Activated CD8-positive, alpha-beta memory T cell treated with anti-CD3 and anti-CD28 coated beads, Interleukin-2, amount 50 U/mL, for 1 hour (primary cell): ENCODE results near the gene FKBP6.
"Not testable (repeated sequence)": the region's sequence is repeated elsewhere in the genome, so short reads cannot be mapped to it uniquely, and the experiment has no call there.

Source experiments
- DNase-seq: peaks from one replicate; pipeline ENCODE4 v3.0.0-alpha.2; 2020; ENCODE audit errors: extremely low read depth

FKBP6 gene

DNA sequence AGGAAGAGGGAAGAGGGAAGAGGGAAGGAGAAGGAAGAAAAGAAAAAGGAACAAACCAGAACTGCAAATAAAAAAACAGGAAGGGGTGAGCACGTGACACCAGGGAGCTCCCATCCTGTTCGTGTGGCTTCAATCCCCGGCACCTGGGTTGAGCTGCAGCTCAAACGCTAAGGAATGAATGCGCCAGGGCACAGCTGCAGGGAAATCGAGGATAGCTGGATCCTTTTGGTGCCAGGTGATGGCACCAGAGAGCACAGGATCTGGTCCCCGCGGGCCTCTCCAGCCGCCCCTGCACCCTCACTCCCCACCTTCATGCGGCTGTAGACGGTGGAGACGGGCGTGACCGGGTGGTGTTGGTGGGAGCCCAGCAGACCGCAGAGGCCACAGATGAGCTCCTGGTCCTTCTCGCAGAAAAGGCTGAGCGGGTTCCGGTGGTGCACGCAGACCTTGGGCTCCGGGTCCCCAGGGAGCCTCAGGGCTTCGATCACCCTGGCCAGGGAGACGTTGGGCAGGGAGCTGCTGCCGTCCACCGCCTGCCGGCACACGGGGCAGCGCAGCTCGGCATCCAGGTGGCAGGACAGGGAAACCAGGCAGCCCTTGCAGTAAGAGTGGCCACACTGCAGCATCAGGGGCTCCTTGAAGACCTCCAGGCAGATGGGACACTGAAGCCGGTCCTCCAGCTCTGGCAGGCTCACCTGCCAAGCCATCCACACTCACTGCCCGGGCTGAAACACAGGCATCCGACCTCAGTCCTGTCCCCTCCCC lies 3.7 kb upstream of the FKBP6 start:
- peak; percentile 4 for DNase-seq

DNA sequence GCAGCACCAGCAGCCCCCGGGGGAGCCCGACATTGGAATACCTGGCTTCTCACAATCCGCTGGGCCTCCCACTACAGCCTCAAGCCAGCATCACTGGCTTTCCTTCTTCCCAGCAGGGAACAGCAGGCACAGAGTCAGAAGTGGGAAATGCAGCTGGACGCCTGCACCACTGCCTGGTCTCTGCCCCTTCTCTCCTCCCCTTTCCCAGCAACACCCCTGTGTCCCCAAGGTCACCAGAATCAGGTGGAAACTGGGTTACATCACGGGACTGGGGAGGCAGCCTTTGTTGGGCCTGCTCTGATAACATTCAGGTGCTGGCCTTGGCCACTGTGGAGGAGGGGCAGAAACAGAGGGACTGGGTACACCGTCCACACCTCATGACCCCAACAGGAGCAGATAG lies 2.5 kb upstream of the FKBP6 start:
- not testable (repeated sequence) for DNase-seq

DNA sequence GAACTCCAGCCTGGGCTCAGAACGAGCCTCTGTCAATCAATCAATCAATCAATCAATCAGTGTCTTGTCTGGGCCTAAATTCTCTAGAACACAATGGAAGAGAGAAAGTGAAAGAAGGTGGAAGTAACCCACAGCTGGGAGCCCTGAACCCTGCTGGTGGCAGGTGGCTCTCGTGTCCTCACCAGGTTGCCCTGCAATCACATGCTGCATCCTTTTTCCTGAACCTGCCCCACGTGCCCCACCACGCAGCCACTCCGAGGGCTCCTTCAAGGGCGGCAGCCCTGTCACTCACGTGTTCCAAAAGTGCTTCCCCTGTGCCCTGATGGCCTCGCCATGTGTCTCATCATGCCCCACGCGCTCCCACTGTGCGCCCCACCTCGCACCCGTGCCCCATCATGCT lies 512 bp upstream of the FKBP6 start:
- not testable (repeated sequence) for DNase-seq

DNA sequence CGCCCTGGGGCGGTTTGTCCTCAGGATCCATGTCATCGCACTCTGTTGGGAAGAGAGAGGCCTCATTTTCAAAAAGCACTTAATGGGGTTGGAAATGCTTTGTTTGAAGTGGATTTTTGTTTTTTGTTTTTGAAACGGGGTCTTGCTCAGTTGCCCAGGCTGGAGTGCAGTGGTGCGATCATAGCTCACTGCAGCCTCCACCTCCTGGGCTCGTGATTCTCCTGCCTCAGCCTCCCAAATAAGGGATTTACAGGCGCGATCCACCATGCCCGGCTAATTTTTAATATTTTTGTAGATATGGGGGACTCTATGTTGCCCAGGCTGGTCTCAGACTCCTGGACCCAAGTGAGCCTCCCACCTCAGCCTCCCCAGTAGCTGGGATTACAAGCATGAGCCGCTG lies 735 bp downstream of the FKBP6 start:
- no peak for DNase-seq

DNA sequence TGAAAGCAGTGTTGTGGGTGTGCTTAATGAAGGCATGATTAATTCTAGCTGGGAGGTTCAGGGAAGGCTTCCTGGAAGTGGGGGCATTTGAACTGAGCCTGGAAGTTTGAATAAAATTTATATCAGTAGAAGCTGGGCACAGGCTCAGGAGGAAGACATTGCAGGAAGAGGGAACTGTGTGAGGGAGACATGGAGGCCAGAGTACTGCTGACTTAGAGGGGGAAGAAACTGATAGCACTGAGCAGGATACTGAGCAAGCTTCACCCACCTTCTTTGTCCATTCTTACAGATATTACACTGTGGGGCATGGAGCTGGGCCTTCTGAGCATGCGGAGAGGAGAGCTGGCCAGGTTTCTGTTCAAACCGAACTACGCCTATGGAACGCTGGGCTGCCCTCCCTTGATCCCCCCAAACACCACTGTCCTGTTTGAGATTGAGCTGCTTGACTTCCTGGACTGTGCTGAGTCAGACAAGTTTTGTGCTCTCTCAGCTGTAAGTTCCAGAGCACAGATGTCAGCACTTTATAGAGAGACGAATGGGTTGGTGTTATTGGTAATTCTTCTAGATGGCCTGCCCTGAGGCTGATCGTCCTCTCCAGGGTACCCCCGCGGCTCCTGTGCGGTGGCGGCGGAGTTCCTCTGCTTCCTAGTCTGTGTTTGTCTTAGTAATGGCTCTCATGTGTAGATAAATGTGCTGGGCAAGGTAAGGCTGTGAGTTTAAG lies 2.1 kb downstream of the FKBP6 start:
- no peak for DNase-seq

DNA sequence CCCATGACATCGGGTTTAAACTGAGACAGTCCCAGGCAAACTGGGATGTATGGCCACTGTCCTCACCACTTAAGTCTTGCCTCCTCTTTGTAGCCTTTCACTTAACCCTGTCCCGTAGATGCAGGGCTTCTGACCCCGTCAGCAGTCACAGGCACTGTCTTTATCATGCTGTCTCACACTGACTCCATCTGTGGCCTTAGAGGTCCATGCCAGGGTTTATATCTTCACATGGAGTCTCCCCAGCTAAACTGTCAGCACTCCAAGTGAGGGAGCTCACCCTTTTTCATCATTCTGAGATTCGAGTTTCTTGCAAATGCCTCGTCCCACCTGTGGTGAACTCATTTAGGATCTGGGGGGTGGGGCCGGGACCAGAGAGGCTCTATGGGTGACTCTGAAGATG lies 2.8 kb downstream of the FKBP6 start:
- no peak for DNase-seq

DNA sequence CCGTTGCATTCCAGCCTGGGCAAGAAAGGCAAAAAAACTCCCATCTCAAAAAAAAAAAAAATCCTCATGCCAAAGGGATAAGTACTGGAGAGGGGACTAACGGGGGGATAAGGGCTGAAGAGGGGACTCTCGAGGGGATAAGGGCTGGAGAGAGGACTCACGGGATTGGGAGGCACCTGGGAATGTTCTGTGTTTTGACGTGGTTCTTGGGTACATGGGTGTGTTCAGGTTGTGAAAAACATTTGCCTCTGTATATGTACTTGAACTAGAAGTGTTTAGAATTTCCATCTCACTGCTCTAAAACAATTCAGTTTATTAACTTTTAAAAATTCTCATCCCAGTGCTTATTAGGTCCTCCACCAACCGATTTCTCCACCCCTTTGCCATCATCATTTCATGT lies 4.5 kb downstream of the FKBP6 start:
- no peak for DNase-seq

DNA sequence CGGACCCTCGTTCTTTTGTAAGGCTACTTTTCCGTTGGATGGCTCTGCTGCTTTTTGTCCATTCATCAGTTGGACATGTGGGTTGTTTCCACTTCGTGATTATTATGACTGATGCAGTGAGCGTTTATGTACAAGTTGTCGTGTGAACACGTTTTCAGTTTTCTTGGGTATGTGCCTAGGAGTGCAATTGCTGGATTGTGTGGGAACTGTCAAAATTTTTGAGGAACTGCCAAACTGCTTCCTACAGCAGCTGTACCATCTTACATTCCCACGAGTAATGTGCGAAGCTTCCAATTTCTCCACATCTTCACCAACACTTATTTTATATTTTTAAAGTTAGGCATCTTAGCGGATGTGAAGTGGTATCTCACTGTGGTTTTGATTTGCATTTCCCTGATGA lies 10.4 kb downstream of the FKBP6 start:
- DNase-seq: no peak

DNA sequence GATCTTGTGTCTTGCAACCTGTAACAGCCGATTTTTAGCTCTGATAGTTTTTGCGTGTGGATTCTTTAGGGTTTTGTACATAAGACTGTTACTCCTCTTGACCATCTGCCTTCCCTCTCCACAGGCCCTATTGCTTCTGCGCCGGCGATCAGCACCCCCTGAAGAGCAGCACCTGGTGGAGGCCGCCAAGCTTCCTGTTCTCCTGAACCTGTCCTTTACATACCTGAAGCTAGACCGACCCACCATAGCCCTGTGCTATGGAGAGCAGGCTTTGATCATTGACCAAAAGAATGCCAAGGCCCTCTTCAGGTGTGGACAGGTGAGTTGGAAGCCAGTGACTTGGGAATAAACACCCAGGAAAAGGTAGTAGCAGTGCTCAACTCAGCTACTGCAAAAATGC lies 12.6 kb downstream of the FKBP6 start:
- DNase-seq: no peak

DNA sequence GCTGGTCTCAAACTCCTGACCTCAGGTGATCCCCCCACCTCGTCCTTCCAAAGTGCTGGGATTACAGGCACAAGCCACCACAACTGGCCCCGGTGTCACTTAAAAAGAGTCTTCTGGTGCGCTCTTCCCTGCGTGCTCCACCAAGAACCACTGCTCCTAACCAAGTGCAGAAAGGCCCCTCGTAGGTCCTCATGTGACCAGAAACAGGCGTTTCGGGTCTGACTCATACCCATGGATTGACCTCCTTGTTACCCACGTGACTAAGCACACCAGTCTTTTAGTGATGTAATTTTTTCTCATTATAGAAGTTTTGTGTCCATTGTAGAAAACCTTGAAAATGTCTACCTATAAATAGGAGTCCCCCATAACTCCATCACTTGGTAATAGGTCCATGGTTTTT lies 13.9 kb downstream of the FKBP6 start:
- DNase-seq: no peak

DNA sequence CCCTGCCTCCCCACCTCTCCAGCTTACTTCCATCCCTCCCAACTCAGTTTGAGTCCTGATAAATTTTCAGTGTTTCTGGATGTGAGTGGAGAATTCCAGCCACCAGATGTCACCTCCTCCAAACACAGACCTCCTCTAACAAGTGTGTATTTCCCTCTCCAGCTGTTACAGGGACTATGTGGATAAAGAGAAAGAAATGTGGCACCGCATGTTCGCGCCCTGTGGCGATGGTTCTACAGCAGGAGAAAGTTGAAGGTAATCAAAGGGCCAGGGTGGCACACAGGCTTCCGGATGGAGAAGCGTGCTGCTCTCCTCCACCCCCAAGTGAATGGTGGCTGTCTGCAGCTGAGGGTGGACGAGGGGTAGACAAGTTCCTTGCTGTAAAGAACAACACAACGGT lies 14.7 kb downstream of the FKBP6 start:
- no peak for DNase-seq

DNA sequence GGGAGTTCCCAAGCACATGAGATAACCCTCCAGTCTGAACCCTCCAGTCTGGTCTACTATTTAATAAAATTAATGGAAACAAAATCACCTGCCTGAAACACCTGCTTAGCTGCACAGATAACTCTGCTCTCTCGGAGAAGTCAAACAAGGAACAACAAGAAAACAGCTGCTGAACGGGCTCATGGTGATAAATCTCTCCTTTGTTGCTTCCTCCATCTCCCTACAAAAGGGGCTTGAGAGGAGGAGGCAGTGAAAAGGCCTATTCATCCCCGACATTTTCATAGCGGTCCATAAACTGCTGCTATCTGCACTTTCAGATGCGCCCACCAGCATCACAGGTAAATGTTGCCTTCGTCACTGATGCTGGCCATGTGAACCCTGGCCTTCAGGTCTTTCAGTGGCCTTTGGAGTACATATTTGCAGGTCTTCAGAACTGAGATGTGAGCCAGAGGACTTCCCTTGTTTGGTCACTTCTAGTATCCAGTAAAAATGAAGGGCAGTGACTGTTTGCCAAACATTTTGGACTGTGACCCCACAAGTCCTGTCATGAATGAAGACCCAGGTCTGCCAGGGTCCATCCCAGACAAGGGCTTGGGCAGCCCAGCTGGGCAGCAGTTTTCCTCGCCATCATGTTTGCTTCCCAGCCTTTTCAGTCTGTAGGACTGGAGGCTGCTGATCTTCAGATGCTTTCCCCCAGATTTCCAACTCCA lies 15.9 kb downstream of the FKBP6 start:
- DNase-seq: no peak

DNA sequence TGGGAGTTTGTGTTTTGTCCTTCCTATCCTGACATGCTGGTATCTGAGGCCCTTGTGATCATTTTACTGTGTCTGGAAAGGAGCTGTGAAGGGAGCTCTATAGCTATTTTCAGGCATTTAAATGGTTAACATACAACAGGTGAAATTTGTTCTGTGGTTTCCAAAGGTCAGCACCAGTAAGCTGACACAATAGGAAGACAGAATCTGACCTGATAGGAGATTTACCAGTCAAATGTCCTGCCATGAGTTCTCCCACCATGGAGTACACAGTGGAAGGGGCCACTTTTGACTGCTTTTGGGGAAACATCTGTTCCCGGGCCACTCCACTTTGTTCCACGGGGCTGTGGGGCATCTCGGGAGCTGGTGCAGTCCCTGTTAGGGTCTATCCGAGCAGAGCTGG lies 17.6 kb downstream of the FKBP6 start:
- no peak for DNase-seq

DNA sequence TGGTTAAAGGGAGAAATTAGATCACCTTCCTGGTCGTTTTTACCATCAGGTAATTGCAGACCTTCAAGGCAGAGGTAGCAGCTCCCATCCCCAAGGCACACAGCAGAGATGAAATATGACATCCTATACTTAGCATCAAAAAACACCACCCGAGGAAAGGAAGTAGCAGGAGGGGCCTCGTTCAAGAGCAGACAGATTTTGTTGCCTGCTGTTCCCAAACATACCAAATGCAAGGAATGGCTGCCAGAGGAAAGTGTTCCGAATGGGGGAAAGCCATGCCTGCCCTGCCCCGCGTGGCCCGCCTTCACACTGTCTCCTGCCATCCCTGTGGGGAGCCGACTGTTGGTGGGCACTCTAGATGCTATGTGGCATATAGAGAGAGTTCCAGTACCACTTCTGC lies 18.0 kb downstream of the FKBP6 start:
- DNase-seq: no peak

DNA sequence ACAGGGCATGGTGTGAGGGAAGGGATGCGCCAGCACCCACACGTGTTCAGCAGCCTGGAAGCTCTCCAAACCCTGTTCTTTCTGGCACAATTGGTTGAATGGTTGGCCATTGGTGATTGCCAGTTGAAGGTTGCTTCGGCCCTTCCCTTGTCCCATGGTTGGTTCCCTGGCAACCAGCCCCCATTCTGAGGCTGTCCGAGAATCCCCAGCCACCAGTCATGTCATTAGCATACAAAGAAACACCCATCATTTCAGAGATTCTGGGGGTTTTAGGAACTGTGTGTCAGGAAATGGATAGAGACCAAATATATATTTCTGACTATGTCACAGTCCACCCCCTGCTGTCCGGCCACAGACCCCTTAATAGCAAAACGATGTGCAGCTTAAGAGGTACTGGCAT lies 21.8 kb downstream of the FKBP6 start:
- no peak for DNase-seq

DNA sequence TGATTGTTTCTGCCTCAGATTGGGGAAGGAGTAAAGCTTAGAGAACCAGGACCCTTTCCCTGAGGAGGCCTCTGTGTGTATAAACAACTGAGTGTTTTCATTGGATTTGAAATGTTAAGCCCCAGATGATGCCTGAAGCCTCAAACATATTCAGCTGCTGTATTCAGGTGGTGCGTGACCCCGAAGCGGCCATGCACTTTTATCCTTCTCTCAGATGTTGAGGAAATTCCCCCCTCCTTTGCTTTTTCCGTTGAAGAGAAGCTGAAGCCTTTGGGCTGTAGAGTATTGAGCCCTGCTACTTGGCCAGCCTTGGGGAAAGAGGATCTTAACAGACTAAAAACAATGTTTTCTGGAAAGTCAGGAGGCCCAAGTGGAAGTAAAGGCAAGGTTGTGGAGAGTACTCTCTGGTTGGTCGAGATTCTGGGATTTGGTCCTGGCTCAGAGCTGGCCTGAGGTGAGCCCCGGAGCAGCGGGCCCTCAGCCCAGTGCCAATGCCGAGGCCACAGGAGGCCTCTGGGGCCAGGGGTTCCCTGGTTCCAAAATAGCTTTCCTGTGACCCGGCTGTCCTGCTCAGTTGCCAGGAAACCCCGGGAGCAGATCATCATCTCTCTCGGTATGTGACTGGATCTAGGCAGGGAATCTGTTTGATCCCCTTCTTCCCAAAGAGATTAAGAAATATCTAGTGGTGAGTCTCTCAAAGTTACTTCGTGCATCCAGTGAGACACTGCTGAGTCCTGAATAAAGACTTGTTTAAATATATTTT lies 22.5 kb downstream of the FKBP6 start:
- DNase-seq: no peak

DNA sequence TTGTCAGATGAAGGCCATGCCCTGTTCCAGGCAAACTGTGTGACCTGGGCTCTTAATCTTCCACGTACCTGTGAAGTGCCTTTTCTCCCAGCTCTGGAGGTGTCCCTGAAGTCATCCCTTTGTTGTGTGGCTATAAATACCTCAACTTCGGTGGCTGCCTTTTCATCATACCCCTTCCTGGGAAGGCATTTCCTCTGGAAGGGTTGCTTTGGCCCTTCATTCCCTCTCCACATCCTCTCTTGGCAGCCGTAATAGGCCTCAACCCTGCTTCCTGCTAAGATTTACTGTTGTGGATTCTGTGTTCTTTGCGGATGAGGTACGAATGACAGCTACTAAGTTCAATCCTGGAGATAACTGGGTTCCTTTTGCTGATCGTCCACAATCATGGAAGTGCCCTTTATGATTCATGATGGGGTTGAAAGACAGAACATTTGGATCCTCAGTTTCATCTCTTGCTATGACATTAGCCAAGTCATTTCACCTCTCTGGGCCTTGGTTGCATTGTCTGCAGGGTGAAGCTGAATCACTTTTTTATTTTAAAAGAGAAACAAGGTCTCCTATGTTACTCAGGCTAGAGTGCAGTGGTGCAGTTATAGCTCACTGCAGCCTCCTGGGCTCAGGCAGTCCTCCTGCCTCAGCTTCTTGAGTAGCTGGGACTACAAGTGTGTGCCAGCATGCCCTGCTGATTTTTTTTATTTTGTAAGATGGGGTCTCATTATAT lies 23.6 kb downstream of the FKBP6 start:
- DNase-seq: no peak

DNA sequence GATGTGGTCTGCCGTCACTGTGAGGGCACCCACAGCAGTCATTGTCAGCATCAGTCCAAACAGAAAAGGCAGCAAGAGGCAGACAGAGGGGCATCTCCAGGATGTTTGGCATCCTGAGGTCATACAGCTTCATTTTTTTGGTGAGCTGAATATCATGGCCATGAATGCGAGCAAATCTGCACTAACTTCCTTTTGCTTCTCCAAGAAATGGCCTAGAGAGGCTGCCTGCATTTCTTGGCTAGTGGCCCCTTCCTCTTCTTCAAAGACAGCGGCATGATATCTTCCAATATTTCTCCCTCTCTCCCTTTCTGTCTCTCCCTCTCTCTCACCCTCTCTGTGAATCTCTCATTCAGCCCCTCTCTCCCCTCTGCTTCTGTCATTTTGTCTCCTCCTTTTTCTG lies 24.8 kb downstream of the FKBP6 start:
- DNase-seq: no peak

DNA sequence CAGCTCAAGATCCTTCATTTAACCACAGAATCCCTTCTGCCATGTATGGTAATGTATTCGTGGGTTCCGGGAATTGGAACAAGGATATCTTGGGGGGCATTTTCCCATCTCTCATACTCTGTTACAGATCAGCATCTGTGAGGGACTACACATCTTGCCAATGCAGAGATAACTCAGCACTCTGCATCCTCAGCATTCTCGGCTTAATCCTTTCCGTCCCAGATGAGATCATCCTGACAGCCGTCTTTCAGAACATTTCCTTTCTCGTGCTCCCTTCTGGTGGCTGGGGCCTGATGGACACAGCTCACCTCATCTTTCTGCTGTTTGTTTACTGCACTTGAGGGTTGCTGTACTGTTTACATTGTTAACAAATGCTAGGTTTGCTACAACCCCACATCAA lies 25.3 kb downstream of the FKBP6 start:
- DNase-seq: no peak

DNA sequence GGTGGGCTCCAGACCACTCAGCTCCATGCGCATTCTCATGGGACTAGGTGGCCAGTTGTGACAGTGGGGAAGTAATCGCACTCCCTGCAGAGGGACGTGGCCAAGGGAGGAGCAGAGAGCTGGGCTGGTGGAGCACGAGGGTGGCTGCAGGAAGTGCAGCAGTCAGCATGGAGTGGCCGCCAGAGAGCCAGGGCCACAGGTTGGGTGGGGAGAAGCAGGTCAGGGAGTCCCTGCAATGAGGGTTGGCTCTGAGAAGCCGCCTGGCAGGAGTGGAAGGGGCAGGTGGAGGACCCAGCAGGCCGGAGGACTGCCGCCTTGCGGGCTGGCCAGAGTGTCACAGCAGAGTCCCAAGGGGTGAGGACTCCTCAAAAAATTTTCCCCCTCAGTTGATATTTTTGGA lies 26.2 kb downstream of the FKBP6 start:
- DNase-seq: no peak

DNA sequence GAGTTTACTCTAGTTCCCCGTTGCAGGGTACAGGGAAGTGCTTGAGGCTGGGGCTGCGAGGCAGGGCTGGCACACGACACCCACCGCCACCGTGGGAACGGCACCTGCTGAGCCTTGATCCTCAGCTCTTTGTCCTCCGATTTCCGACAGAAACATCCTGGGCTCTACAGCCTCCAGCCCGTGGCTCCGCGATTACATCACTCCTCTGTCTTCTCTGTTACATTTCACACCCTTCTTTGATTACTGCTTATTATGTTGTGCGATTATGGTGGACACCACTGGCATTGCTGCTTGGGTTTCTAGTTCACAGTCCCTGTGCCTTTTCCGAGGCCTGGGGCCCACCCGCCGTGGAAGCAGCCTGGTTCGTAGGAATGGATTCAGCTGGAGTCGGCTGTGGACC lies 26.9 kb downstream of the FKBP6 start:
- no peak for DNase-seq

DNA sequence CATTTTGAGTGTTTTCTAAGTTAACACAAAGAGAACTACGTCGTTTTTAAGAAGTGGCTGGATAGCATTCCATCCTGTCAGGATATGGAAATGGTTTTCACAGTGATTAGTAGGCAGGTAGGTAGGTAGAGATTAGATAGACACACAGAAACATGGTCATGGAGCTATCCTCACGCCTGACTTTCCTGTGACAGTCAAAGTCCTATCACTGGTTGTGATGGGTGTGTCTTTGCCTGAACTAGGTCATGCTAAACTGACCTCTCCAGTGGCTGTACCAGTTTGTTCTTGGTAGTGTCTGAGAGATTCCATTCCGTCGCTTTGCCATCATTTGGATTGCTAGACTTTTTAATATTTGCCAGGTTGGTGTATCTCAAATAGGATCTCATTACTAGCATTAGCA lies 28.2 kb downstream of the FKBP6 start:
- DNase-seq: no peak
